GM21423 (cell line): ENCODE measurements around the gene HTR2B.
"Not testable (repeated sequence)": the region's sequence is repeated elsewhere in the genome, so short reads cannot be mapped to it uniquely, and the experiment has no call there.

Source experiments
- ATAC-seq: cut with Tn5 transposase; IDR thresholded peaks from one replicate; pipeline ENCODE4 v1.9.1; 2021; ENCODE audit warnings: mild to moderate bottlenecking, moderate library complexity; ENCODE audit not compliant: unreplicated experiment

HTR2B gene

DNA sequence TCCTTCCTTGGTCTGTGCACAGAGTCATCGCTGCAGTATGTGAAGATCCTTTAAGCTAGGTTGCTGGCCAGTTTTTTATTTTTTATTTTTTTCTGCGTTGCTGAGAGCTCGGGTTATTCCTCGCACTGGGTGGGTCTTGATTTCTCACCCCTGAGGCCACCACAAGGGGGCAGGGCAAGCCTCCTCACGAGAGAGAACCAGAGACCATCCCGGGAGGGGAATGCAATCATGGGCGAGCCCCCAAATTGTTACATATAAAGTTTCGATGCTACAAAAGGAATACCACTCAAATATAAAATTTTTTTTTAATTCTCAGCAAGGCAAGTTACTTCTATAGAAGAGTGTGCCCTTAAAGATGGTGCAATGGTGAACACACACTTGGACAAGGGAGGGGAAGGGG is 24.9 kb downstream of the HTR2B start:
- ATAC-seq, result no peak

DNA sequence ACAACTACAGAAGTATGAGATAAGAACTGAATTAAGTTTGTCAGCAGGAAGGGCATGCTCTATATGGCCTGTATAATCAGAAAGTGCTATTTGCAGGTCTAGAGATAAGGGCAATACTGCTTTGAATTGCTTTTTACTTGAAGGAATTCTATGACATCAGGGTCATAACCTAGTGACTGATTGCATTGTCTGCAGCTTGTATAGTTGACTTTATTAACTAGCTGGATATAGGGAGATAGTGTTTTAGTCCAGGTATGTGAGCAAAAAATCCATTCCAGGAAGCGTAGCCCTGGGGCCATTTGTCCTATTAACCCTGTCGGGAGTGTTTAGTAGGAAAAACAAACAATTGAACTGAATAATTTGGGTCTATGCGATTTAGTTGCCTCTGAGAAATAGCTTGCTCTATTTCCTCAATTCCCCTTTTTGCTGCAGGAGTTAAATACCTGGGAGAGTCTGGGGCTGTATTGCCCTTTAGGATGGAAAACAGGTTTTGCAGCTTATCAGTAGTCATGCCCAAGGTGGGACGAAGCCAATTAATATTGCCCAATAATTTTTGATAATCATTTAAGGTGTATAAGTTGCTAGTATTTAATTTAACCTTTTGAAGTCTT is 30.0 kb downstream of the HTR2B start:
- no peak for ATAC-seq

DNA sequence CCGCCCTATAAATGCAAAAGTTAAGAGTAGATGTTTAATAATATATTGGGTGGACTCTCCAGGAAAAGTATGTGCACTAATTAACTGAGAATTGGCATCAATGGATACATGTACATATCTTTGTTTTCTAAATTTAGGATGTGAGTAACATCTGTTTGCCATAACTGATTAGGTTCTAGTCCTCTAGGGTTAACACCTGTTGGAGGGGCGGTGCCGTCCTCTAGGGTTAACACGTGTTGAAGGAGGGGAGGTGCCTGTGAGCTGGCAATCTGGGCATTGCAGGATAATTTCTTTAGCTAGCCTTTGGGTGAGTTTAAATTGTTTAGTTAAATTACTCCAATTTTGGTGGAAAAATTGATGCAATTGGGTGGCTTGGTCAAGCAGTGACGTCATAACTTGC is 30.9 kb downstream of the HTR2B start:
- no peak for ATAC-seq

DNA sequence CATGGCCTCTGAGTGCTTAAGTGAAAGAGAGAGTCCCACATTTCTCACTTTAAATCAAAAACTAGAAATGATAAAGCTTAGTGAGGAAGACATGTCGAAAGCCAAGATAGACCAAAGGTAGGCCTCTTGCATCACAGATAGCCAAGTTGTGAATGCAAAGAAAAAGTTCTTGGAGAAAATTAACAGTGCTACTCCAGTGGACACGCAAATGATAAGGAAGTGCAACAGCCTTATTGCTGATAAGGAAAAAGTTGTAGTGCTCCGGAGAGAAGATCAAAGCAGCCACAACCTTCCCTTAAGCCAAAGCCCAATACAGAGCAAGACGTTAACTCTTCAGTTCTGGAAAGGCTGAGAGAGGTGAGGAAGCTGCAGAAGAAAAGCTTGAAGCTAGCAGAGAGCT is 36.1 kb downstream of the HTR2B start:
- no peak for ATAC-seq

DNA sequence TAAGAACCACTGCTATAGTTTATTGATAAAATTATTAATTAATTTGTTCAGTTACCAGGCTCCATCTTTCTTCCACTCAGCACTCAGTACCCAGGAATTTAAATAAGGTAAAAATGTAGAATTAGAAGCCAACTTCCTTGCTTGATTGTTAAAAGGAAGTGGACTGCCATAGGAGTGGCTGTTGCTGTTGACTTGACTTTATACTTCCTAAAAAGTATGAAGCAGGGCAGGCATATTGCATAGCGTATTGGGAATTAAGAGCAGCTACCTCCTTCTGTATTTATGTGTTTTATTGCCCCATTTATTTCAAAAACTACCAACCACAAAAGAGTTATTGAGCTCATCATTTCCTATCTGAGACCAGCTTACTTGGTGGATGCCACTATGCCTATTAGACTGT is 40.3 kb downstream of the HTR2B start:
- no peak for ATAC-seq

DNA sequence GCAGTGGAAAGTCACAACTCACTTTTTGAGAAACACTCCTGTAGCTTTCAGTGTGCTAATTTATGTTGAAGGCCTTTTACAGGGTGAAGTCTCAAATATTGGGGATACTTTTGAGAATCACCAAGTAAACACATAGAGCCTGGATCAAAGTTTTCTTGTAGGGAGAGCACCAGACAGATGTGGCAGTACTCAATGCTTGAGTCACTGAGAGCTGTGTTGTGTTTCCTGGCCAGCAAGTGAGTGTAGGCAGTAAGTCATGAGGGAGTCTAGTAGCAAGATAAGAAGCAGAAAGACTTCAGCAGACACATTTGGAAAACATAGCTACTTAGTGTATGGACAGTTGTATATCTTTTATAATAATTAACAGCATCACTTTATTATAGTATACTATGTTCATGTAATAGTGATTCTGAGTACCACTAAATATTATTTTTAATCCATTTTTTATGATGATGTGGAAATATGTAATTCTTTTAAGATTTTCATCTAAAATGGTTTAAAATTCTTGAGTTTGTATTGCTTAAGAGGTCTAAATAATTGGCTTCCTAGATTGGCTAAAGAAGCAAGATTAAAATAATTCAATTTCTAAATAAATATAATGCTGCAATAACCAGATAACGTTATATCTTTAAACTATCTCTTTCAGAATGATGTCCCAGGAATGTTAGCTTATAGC is 55.3 kb downstream of the HTR2B start:
- ATAC-seq, result no peak

DNA sequence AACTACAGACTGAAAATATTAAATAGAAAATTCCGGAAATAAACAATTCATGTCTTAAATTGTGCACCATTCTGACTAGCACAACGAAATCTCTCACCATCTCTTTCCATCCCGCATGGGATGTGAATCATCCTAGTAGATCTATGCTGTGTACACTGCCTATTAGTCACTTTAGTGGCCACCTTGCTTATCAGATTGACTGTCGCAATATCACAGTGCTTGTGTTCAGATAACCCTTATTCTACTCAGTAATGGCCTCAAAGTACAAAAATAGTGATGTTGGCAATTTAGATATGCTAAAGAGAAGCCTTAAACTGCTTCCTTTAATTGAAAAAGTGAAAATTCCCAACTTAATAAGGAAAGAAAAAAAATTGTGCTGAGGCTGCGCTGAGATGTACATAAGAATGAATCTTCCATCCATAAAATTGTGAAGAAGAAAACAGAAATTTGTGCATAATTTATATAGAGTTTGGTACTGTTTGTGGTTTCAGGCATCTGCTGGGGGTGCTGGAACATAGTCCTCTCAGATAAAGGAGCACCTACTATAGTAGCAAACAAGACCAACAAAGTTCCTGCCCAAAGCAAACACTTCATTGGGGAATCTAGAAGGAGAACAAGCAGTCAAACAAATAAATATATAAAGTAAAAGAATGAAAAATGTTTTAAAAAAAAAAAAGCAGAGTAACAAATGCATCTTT is 56.2 kb downstream of the HTR2B start:
- ATAC-seq, result no peak

DNA sequence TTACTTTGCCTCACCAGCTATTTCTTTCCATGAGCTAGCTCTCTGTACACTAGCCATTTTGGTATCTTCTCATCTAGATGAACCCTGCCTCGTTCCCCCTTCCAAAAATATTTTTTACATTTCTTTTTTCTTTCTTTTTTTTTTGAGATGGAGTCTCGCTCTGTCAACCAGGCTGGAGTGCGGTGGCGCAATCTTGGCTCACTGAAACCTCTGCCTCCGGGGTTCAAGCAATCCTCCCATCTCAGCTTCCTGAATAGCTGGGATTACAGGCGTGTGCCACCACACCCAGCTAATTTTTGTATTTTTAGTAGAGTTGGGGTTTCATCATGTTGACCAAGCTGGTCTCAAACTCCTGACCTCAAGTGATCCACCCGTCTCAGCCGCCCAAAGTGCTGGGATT is 57.3 kb downstream of the HTR2B start:
- ATAC-seq, result not testable (repeated sequence)

DNA sequence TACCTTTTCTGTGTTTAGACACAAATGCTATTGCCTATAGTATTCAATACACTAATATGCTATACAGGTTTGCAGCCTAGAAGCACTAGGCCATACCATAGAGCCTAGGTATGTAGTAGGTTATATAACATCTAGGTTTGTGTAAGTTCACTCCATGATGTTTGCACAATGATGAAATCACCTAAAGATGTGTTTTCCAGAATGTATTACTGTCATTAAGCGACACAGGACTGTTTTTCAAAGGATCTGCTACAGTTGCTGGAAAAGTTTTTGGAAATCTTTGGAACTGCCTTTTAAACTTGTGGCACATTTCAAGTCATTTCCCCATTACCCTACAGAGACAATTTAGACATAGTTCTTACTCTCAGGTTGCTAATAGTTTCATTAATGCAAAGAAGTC is 58.9 kb downstream of the HTR2B start:
- no peak for ATAC-seq

DNA sequence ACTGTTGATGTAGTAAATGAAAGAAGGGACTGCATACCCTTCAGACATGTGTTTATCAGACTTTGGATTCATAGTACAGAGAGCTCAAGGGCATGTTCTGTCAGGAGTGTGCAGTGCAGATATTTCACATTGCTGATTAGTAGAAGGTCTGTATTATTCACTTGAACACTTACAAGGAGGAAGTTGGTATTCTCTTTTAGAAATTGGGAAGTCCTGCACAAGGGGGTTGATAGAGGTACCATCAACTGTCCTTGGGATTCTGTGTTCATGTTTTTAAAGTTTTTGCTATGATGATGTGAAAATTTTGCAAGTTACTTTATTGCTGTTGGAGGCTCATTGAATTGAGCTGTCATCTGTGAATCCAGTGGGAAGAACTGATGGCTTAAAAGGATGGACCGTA is 61.5 kb downstream of the HTR2B start:
- ATAC-seq, result no peak

DNA sequence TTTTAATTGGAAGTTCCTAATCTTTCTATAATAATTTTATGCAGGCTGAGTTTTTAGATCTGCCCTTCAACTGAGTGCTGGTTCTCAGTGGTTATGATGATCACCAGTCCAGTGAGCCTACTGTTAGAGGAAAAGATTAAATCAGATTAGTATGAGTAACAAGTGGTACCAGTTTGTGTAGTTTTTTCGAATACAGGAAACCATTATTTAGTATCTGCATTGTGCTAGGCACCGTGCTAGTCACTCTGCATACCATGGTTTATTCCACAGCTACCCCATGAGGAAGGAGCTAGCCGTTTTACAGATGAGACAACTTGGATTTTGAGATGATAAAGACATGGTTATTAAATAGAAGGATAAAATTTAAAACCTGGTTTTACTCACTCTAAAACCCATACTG is 62.1 kb downstream of the HTR2B start:
- no peak for ATAC-seq

DNA sequence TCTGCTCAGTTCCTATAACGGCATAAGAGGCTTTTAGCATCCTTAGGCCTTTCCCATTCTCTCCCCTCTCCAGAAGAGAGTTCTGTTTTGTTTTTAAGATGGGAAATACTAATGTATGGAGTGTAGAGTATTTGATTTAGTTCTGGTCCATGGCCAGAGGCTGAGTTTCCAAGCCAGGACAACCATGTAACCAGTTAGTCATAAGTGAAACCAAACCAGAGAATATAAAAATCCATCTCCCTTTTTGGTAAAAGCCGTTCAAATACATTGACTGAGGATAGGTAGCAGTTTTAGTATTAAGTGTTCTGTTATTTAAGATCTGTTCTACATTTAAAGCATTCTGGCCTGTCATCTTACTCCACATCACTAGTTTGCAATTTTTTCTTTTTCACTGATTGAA is 65.1 kb downstream of the HTR2B start:
- no peak for ATAC-seq

DNA sequence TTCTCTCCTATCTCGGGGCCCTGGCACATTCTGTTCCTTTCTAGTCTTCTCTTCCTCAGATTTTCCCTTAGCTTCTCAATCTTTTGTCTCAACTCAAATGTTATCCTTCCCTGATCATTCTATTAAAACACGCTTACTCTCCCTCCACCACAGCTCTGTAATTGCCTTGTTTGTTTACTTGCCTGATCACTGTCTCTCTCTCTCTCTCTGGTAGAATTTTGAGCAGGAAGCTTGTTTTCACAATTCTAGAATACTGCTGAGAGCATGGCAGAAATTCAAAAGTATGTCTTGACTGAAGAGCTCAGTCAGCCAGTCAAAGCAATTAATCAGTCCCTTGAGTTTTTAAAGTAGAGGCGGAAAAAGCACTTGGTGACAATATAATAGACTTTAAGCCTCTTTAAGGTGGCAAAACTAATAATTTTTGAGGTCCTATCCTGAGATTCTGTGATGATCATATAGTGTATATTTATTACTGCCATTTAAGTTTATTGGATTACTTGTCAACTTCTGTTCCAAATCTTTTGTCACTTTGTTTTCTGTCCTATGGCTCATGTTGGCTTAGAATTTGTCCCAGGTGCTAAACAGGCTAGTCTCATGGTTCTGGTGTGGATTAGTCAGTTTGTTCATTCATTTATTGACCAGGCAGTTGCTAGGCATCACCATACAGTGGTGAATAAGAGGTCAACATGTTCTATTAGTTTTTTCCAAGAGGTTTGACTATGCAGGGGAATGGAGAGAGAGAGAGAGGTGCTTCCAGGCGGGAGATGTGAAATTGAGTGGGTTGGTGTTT is 65.9 kb downstream of the HTR2B start:
- ATAC-seq, result no peak
